ENCODE data around the gene ATP2B1.

Gene ATP2B1

DNA sequence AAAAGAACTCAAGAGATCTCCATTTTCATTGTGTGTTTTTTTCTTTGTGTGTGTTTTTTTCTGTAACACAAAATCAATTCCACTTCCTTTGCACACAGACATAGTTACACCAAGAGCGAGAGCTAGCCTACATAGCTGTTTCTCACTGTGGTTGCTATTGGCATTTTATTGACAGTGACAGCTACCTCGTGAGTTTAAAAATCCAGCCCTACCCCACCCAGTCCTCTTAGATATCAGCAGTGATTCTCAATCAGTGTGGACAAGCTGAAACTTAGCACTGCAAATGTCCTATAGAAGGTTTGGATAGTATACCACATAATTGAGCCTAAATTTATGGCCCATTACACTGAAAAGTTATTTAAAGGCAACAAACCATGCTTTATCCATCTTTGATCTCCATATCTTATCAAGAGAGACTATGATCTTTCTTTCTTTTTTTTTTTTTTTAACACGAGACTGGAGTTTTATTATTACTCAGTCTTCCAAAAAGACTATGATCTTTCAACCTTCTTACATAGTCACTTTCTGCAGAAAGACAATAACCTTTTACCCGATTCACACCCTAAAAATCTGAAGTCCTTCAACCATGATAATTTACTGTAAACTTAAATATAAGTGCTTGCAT lies 46.8 kb downstream of the ATP2B1 start:
- DNase-seq (ENCODE audit: low read depth in 2 of 2): no peak

DNA sequence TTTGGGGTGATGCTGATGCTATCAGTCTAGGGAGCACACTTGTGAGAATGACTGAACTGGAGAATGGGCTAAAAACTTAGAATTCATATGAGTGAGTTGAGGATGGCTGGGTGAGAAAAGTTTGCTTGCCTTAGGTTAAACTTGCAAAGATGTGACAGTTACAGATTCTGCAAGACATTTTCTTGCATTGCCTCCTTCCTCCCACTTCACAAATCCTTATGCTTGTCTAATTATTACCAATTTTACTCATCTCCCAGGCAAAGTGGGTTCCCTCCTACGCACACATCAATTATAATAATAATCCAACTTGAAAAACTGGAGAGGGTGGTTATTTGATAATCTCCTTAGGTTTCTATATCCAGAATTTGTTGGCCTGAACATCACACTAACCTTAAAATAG lies 50.9 kb downstream of the ATP2B1 start:
- DNase-seq (ENCODE audit: low read depth in 2 of 2): no peak

DNA sequence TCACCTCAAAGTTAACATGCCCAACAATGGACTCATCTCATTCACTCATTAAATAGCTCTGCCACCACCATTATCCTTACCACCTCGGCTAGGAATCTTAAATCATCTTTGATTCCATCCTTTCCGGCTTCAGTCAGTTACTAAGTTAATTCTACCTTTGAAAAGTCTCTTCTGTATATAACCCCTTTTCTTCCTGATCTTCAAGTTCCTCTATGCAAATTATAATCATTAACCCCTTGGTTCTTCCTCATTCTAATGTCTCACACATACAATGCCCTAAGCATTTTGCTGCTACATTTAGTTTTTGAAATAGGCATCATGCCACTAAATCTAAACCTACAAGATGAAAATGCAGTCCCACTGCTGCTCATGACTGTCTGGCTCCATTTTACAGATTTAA lies 51.6 kb downstream of the ATP2B1 start:
- DNase-seq (ENCODE audit: low read depth in 2 of 2): no peak

DNA sequence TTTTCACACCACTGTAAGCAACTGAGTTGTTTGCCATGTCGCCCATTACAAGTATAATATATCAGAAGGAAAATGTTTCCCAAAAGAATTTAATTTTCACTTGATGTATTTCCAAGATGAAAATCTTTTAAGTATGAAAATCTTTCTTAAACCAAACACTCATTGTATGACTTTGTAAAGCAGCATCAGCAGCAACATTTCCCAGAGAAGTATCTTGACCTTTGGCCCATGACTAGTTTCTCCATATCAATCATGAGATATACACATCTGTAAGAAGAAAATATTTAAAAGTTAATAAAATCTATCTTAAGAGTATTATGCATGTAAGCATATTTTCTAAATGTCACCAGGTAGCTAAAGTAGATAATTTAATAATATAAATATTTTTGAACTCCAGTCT lies 52.8 kb downstream of the ATP2B1 start:
- no peak for DNase-seq (ENCODE audit: low read depth in 2 of 2)

DNA sequence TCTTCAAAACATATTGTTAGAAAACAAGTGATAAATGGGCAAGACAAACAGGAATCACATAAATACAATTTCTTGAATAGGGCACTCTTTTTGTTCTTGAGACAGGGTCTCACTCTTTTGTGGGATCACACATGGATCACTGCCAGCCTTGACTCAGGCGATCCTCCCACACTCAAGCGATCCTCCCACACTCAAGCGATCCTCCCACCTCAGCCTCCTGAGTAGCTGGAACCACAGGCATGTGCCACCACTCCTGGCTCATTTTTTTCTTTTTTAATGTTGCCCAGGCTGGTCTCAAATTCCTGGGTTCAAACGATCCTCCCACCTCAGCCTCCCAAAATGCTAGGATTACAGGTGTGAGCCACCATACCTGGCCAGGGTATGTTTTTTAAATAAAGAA lies 57.4 kb downstream of the ATP2B1 start:
- DNase-seq (ENCODE audit: low read depth in 2 of 2): no peak

DNA sequence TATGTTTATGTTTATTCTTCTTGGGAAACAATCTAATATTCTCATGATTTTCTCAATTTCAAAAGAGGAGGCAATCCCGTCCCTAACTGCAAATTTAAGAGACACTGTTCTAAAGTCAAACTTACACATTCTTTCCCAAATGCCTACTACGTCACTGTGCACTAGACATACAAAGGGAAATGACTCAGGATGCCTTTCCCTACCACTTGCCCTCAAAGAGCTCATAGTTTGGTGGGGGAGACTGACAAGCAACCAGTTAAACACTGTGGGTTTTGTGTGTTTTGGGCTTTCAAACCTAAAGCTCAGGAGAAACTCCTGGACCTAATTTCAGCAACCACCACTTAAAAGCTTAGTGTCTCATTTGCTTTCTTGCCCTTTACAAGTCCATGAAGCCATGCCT lies 58.4 kb downstream of the ATP2B1 start:
- no peak for DNase-seq (ENCODE audit: low read depth in 2 of 2)

DNA sequence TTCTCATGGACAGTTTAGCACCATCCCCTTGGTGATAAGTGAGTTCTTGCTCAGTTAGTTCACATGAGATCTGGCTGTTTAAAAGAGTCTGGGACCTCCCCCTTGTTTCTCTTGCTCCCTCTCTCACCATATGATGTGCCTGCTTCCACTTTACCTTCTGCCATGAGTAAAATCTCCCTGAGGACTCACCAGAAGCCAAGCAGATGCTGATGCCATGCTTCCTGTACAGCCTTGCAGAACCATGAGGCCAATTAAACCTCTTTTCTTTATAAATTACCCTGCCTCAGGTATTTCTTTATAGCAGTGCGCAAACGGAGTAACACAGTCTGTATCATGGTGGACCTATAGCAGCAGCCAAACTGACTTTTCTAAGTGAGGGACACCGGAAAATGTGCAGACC lies 58.8 kb downstream of the ATP2B1 start:
- no peak for DNase-seq (ENCODE audit: low read depth in 2 of 2)

DNA sequence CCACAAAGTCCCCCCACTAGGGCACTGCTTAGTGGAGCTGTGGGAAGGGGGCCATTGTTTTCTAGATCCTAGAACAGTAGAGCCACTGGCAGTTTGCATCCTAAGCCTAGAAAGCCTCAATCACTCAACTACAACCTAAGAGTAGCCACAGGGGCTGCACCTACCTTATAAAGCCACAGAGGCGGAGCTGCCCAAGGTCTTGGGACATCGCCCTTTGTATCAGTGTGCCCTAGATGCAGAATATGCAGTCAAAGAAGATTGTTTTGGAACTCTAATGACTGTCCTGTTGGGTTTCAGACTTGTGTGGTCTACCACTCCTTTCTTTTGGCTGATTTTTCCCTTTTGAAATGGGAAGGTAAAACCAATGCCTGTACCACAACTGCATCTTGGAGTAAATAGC lies 59.5 kb downstream of the ATP2B1 start:
- DNase-seq (ENCODE audit: low read depth in 2 of 2): no peak

DNA sequence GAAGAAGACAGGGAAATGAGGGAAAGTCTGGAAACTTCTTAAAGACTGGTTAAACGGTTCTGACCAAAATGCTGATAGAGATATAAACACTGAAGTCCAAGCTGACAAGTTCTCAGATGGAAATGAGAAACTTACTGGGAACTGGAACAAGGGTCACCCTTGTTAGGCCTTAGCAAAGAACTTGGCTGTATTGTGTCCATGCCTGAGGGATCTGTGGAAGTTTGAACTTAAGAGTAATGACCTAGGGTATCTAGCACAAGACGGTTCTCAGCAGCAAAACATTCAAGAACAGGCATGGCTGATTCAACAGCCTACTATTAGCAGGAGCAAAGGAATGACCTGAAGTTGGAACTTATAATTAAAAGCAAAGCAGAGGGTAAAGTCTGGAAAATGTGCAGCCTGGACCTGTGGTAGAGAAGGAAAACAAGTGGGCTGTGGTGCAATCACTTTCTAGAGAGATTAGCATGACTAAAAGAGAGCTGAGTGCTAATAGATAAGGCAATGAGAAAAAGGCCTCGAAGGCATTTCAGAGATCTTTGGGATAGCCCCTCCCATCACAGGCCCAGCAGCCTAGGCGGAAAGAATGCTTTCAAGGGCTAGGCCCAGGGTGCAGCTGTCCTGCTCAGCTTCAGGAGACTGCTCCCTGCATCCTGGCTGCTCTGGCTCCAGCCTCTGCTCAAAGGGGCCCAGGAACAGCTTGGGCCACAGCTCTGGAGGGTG lies 60.3 kb downstream of the ATP2B1 start:
- no peak for DNase-seq (ENCODE audit: low read depth in 2 of 2)

DNA sequence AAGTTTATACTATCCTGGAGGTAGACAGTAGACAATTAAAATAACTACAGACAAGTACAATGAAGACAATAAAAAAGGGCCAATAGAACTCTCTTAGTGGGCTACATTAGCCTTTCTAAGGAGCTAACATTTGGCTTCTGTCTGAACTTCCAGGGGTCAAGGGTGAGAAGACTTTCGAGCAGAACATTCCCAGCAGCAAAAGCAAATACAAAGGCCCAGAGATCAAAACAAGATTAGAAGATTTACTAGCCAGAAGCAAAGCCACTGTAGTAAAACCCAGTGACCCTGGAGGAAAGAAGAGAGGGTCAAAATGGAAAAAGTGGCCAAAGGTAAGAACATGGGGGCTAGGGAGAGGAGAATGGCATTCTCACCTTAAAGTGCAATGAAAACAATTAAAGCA lies 63.2 kb downstream of the ATP2B1 start:
- no peak for DNase-seq (ENCODE audit: low read depth in 2 of 2)

DNA sequence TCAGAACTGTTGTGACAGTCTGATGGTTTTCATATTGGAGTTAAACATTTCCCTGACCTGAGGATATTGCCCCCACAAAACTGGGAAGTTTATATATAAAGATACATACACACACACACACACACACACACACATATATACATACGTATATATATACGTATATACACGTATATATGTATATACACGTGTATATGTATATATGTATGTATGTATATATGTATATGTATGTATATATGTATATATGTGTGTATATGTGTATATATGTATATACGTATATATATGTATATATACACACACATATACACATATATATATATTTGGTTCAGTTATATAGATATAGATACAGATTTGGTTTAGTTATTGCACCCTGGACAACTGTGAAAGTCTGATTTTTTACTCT lies 65.7 kb downstream of the ATP2B1 start:
- no peak for DNase-seq (ENCODE audit: low read depth in 2 of 2)

DNA sequence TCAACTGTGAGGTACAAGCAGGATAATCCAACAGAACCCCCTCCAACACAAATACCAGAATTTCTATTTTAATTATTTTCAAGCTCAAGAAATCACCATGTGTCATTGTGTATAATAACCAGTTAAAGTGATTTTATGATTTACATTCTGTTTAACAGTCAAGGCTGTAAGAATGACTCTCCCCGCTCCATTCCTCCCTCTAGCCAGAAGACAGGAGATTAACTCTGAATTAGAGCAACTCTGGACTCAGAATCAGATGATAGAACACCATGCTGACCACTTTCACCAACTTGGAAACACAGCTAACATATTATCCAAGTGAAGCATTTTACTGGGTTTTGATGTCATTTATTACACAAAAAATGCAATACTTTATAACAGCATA lies 71.9 kb downstream of the ATP2B1 start:
- no peak for DNase-seq (ENCODE audit: low read depth in 2 of 2)

DNA sequence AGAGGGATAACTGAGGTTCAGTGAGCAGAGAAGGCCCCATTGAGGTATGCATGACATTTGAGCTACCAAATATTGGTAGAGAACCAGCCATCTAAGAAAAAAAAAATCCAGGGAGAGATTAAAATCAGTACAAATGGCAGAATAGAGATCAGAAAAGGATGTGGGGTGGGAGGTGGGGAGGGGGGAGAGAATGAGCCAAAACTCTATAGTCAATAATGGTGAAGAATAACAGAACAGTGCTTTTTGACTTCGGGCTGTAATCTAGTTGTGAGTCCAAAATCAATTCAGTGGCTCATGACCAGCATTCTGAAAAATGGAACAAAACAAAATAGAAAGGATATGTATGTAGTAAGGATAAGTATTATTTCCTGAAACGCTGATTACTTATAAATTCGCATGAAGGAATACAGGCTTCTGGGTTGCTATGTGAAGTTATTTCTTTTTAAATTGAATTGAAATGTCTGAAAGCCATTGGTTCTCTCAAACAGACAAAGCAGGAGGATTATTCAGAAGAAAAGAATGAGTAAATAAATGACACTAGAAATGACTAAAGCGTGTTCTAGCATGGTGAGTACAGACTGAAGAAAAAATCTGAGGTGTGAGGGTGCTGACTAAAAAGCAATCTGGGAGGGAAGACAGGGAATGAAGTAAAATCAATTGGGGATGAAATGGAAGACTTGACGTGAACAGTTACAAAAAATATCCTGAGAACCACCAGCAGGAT lies 72.4 kb downstream of the ATP2B1 start:
- no peak for DNase-seq (ENCODE audit: low read depth in 2 of 2)

DNA sequence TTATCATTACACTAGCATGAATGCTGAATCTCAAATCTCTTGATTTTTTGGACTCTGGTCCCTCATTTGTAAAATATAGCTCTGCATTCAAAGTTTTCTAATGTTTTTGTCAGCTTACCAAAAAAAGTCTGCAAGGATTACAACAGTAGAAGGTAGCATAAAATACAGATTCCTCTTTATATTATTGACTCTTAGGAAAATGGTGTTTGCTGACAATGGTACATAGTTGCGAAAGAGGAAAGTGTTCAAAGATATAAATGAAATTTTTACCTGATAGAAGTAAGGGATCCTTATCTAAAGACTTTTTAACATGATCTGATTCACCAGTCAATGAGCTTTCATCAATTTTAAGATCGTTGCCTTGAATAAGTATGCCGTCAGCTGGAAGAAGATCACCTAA lies 74.1 kb downstream of the ATP2B1 start:
- DNase-seq (ENCODE audit: low read depth in 2 of 2): no peak

DNA sequence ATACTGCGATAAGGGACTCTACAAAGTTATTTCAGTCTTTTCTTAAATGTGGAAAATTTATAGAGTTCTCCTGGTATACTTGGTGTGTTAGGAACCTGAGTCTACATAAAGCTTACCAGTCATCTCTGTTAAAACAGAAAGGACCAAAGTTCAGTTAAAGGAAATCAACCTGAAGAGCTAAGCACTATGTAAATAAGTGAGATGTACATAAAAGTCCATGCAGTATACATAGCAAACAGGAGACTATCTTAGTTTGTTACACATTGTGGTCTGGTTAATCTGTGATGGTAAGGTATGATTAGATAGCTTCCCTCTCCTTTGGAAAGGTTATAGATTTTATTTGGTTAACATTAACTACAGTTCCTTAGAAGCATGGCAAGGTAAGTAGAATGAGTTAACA lies 75.9 kb downstream of the ATP2B1 start:
- no peak for DNase-seq (ENCODE audit: low read depth in 2 of 2)

DNA sequence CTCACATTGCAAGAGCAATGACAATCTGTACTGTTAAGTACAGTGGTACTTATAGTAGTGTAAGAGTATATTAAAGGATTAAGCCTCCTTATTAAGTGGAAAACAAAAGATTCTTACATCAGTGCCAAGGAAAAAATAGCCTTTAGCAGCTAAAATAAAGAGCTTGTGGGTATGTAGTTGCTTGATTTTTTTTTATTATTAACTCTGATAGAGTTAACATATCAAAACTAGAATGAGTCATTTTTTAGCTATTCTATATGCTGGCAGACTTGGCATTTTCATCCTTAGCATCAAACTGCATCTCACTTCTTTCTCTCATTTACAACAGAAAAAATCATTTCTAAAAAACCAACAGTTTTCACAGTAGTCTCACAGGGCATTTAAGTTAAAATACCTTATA lies 86.5 kb downstream of the ATP2B1 start:
- no peak for DNase-seq (ENCODE audit: low read depth in 2 of 2)

DNA sequence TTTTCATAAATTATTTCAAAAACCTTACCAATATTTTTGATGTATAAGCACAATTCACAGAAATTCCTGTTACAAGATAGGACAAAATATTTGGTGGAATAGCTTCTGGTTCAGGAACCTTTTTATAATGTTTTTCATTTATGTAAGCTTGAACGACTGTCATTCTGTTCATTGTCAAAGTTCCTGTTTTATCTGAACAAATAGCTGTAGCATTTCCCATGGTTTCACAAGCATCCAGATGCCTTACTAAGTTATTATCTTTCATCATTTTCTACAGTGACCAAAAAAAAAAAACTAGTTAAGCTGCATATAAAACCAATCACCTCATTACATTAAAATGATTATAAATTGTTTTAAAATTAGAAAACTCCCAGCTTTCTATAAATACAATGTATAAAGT lies 87.1 kb downstream of the ATP2B1 start:
- DNase-seq (ENCODE audit: low read depth in 2 of 2): no peak

DNA sequence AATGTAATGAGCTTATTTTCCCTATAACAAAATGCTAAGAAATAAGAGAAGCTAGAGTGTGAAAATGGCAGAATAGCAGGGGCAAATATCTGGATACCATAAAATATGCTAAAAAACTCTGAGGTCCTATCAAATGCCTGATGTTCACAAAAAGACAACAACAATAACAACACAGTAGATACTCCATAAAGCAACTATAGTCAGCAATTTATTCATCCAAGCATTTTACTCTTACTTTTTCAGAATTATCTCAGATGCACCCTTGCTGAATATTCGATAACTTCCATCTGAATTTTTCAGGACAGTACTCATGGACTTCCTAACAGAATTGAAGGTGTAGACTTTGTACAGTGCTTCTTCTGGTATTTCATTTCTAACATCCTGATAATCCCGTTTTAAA lies 88.9 kb downstream of the ATP2B1 start:
- no peak for DNase-seq (ENCODE audit: low read depth in 2 of 2)

DNA sequence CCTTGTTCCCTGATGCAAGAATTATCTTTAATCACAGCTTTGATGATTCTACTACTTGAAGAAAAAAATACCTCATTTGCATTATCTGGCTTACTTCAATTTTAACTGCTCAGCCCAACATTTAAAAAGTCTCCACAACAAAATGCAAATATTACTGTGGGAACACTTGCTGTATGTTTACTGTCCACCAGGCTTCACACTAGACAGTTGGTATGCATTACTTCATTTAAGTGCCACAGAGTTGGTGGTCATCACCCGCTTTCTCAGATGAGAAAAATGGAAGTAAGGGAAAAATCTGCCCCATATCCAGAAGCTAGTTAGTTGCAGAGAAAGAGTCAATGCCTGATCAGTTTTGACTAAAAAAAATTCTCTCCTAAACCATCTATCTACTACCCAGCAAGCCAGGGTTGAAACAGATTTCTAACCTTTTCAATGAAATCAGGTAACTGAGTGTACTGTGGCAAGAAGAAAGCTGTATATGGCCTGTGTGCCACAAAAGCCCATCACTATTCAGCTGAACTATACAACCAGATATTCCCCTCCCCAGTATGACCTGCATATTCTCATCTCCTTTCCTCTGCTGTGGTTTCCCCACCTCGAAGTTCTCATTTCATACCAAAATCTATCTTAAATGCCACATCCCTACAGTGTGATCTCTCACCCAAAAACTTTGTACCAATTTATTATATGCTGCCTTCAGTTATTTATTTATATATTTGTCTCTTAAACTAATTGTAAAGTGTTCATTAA lies 90.3 kb downstream of the ATP2B1 start:
- no peak for DNase-seq (ENCODE audit: low read depth in 2 of 2)

DNA sequence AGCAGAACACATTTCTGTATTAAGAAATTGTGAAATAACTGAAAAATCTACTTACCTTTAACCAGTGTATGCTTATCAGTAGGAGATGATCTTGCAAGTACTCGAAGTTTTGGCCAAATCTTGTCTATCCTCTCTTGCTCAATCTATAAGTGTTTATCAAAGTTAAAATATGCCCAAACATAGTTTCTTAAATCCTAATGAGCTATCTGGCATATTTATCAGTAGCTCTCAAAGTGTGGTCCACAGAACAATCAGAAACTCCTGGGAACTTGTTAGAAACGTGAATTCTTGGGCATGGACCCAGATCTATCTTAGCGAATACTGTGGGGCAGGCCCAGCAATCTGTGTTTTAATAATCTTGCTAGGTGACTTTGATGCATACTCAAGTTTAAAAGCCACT lies 98.3 kb downstream of the ATP2B1 start:
- no peak for DNase-seq (ENCODE audit: low read depth in 2 of 2)

DNA sequence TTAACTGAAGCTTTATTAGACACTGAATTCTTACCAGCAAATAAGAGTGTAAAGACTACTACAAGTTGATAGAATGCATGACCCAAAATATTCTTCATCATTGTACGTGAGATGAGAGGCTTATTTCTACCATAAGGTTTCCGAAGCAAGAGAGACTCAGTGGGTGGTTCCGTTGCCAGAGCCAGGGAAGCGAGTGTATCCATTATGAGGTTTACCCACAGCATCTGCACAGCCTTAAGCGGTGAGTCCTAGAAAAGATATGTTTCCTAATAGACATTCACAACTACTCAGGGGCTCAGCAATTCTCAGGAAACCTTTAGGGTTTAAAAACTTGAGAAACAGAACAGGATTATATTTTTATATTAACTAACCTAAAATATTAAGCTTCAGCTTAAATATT lies 105.0 kb downstream of the ATP2B1 start:
- DNase-seq (ENCODE audit: low read depth in 2 of 2): no peak

DNA sequence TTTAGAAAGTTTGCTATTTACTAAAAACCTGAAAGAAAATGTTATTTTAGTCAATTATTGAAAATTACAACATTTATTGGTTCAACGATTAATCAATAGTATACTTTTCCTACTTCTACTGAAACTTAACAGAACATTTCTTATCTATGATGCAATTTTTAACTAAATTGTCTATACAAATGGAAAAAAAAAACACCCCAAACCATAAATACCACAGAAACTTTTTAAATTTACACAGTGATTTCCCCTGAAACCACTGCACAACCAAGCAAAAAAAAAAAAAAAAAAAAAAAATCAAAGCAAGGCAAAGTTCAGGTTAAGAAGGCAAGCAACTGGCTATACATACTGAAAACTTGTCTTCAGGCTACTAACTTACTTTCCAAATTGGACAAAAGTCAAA lies 110.9 kb downstream of the ATP2B1 start:
- DNase-seq (ENCODE audit: low read depth in 2 of 2): no peak

DNA sequence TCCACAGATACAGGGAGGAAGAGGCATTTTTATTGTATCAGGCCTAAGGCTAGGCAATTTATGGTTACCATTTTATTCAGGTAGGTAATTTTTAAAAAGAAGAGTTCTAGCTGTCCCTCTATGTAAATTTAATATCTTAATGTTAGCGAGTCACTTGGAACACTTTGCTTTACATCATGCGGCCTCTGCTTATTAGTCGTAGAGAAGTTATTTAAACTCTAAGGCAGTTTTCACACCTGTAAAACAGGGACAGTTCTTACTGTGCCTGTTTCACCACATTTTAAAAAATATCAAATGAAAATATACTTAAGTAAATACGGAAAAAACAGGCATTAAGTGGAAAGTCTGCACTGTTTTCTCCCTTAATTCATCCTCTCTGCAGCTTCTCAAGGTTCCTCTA lies 111.4 kb downstream of the ATP2B1 start:
- no peak for DNase-seq (ENCODE audit: low read depth in 2 of 2)
